CD4-positive, alpha-beta memory T cell (primary cell): ENCODE measurements around the gene POFUT2. TPM values are rescaled to one million over a fixed set of nuclear protein-coding genes. Genes with fewer than 3 reads are reported as not detected.
A peak's percentile ranks its signal among the peaks of the same experiment; 100 is the strongest.

Source experiments
- CTCF ChIA-PET: fragments of 350-600 bp; sonication (Branson Sonifier 250); formaldehyde crosslinking; loops from one replicate; lab custom pipeline; 2021; ENCODE audit warnings: inconsistent platforms; ENCODE audit not compliant: partially characterized antibody; lab: Charles Lee
- POLR2A ChIA-PET: fragments of 350-600 bp; sonication (Branson Sonifier 250); formaldehyde crosslinking; loops from one replicate; lab custom pipeline; 2021; ENCODE audit not compliant: partially characterized antibody; lab: Charles Lee
- DNase-seq, 5 donors: peaks; one replicate each; pipeline versions ENCODE4 v3.0.0 to v3.0.0-alpha.2; 2020 to 2022; ENCODE audit warnings: mixed read lengths in 1 of 5
- H3K27ac ChIP-seq: one replicate; pipeline ENCODE4 v1.7.0; 2013; ENCODE audit warnings: low read depth, low read length
- H3K27me3 ChIP-seq: 2 replicates; pipeline ENCODE4 v1.7.0; 2013; ENCODE audit warnings: mild to moderate bottlenecking, low read length, moderate library complexity; ENCODE audit not compliant: insufficient read depth
- H3K36me3 ChIP-seq: 2 replicates; pipeline ENCODE4 v1.7.0; 2013; ENCODE audit warnings: mild to moderate bottlenecking, low read length, moderate library complexity; ENCODE audit not compliant: insufficient read depth
- H3K4me1 ChIP-seq: 2 replicates; pipeline ENCODE4 v1.7.0; 2013; ENCODE audit warnings: mild to moderate bottlenecking, low read length, moderate library complexity; ENCODE audit not compliant: insufficient read depth
- H3K4me3 ChIP-seq, 2 donors: one replicate each; pipeline ENCODE4 v1.7.0; 2013; ENCODE audit warnings: low read length in 2 of 2, mild to moderate bottlenecking in 1 of 2
- H3K9me3 ChIP-seq, 2 donors: one replicate each; pipeline ENCODE4 v1.7.0; 2013; ENCODE audit warnings: low read length in 2 of 2, control low read depth in 1 of 2; ENCODE audit not compliant: control insufficient read depth in 1 of 2
- H3K27ac Mint-ChIP-seq, 7 donors: one replicate each; pipeline ENCODE4 v1.8.0; 2020 to 2021; ENCODE audit warnings: mixed read lengths in 7 of 7, mild to moderate bottlenecking in 6 of 7, inconsistent platforms in 3 of 7, moderate library complexity in 3 of 7
- H3K27me3 Mint-ChIP-seq, 2 donors: one replicate each; pipeline ENCODE4 v1.8.0; 2020 to 2021; ENCODE audit warnings: mixed read lengths in 2 of 2
- H3K36me3 Mint-ChIP-seq, 2 donors: one replicate each; pipeline ENCODE4 v1.8.0; 2020 to 2021; ENCODE audit warnings: mixed read lengths in 2 of 2, inconsistent platforms in 1 of 2, mild to moderate bottlenecking in 1 of 2
- H3K4me1 Mint-ChIP-seq, 4 donors: one replicate each; pipeline ENCODE4 v1.8.0; 2020 to 2021; ENCODE audit warnings: mixed read lengths in 4 of 4, mild to moderate bottlenecking in 1 of 4
- H3K4me3 Mint-ChIP-seq, 8 donors: one replicate each; pipeline ENCODE4 v1.8.0; 2020 to 2021; ENCODE audit warnings: mixed read lengths in 8 of 8, mild to moderate bottlenecking in 7 of 8, moderate library complexity in 6 of 8, inconsistent platforms in 3 of 8
- H3K9me3 Mint-ChIP-seq, 8 donors: one replicate each; pipeline ENCODE4 v1.8.0; 2020 to 2021; ENCODE audit warnings: mixed read lengths in 8 of 8, mild to moderate bottlenecking in 5 of 8, inconsistent platforms in 3 of 8, moderate library complexity in 1 of 8
- intact Hi-C: fragments of 100-400 bp; cut with micrococcal nuclease; formaldehyde crosslinking; loops from one replicate; pipeline ENCODE4 v1.15.1; 2023
- polyA plus RNA-seq, 2 donors: library from polyadenylated mRNA; unstranded; fragments of 300-500 nt; fragmentation: Illumina TruSeq; gene quantifications; one replicate each; pipeline ENCODE4 v1.2.3, GENCODE V29; 2021
- total RNA-seq, 2 experiments: library from RNA; stranded (reverse); gene quantifications; one replicate each; pipeline ENCODE4 v1.2.3, GENCODE V29; 2021

Gene POFUT2
- total and polyA plus RNA-seq, 4 experiments from 2014 or later = 2.8 to 40.8 (median 22.9) TPM

DNA sequence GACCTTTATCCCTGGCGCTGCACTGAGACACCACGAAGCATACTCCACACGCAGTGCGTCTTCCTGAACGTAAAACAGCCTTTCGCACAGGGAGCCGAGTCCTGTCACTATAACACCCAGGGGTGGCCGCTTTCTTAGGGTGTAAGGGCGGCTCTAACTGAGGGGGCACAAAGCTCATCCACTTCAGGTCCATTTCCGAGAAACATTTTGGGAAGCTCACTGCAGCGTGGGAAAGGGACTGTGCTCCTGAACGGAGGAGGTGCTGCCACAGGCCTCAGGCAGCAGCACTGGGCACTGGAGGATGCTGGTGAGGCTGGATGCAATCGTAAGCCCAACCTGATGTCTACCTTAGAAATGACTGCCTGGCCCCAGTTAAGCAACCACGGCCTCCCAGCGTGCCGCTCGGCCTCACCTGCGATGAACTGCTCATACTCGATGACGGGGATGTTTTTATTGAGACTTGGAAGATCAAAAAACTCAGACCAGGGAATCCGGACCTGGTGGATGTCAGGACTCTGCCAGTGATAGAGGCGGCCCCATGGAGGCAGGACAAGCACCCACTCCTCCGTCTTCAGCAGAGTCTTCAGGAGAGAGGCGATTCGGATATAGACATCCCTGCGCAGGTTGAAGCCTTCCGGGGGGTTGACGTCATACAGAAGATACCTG lies 2.3 kb downstream of the POFUT2 start:
- H3K27me3 ChIP-seq = no peaks in the 10 kb centered on the region
- peak overlapping the region; percentile 30 to 74 (median 60) for H3K27ac Mint-ChIP-seq
- POLR2A ChIA-PET = no interaction called here
- H3K27ac ChIP-seq = no peak overlapping the region
- H3K27me3 Mint-ChIP-seq = no peaks in the 10 kb centered on the region
- H3K4me1 ChIP-seq = peaks cover 7% of the 10 kb centered on the region
- peaks cover 45% of the 10 kb centered on the region for H3K36me3 ChIP-seq
- no peaks in the 10 kb centered on the region for H3K9me3 ChIP-seq
- H3K36me3 Mint-ChIP-seq = peaks cover 20 to 39% of the 10 kb centered on the region in 2 donors
- DNase-seq = no peak
- peak overlapping the region; percentile 20 to 75 (median 60) for H3K4me3 Mint-ChIP-seq
- intact Hi-C loops = loop anchor here (5.0 kb wide), 3 partner anchors 133 to 307 kb away; no protein-coding TSS in a partner anchor
- no peak overlapping the region for H3K4me3 ChIP-seq
- H3K9me3 Mint-ChIP-seq = peaks cover 0 to 2% (median 0%) of the 10 kb centered on the region in 8 donors
- CTCF ChIA-PET = interaction anchor here (1.3 kb wide), 1 partner anchor 133 kb away, joined by 3 read pairs; no protein-coding TSS in a partner anchor
- peaks cover 9 to 32% (median 20%) of the 10 kb centered on the region in 4 donors for H3K4me1 Mint-ChIP-seq

DNA sequence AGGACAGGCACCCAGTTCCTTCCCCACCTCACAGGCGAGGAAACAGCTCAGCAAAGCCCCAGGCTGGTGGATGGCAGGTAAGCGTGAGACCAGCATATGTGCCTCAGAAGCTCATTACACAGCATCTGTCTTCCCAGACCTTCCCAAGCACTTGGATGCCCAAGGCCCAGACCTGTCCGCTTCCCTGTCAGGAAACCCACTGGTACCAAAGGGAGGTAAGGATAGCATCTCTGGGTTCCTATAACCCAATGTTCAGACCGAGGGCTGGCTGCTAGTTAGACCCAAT lies 3.3 kb downstream of the POFUT2 start:
- Mint-ChIP-seq H3K27me3 (no peaks in the 10 kb centered on the region), H3K4me3 (no peak overlapping the region), H3K4me1 (peaks cover 8 to 30% (median 18%) of the 10 kb centered on the region in 4 donors), H3K27ac (peak overlapping the region in 1 of 7 donors; percentile 13), H3K36me3 (peaks cover 30 to 48% of the 10 kb centered on the region in 2 donors), H3K9me3 (peaks cover 0 to 2% (median 0%) of the 10 kb centered on the region in 8 donors)
- no peak for DNase-seq
- H3K4me3 ChIP-seq = no peak overlapping the region
- no peak overlapping the region for H3K27ac ChIP-seq
- H3K9me3 ChIP-seq = no peaks in the 10 kb centered on the region
- intact Hi-C loops = no loop called here
- CTCF ChIA-PET = interaction anchor here (1.3 kb wide), 1 partner anchor 132 kb away, joined by 3 read pairs; no protein-coding TSS in a partner anchor
- H3K27me3 ChIP-seq = no peaks in the 10 kb centered on the region
- H3K4me1 ChIP-seq = peaks cover 7% of the 10 kb centered on the region
- POLR2A ChIA-PET = no interaction called here
- H3K36me3 ChIP-seq = peaks cover 50% of the 10 kb centered on the region

DNA sequence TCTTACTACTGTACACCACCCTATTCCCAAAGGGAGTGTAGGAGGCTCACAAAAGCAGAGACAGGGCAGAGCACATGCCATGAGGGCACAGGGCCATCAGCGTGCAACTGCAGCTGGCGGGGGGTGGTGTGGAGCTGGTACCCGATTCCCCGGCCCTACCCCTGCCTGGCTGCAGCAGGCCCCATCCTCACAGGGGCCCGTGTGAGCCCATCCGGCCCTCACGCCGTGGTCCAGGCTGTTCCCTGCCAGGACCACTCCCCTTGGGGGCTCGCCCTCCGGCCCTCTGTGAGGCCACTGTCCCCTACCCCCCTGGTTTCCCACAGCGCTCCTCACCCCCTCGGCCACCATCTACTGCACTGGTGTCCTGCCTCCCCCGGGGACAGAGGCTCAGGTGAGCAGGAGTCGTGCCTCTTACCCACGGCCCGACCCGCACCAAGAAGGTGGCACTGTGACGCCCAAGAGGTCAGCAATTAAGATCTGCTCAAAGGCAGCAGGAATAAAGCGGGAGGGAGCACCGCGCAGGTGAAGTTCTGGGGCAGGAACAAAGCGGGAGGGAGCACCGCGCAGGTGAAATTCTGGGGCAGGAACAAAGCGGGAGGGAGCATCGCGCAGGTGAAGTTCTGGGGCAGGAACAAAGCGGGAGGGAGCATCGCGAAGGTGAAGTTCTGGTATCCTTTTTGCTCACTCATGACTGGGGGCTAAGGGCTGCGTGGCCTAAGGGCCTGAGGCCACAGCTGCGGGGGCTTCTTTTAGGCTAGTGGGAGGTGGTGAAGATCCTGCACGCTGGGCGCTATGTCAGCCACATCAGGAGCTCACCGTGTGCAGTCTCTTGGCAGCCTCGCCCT lies 3.9 kb downstream of the POFUT2 start:
- Mint-ChIP-seq H3K27me3 (no peaks in the 10 kb centered on the region), H3K4me1 (peaks cover 5 to 25% (median 15%) of the 10 kb centered on the region in 4 donors), H3K9me3 (peaks cover 0 to 2% (median 0%) of the 10 kb centered on the region in 8 donors), H3K27ac (no peak overlapping the region), H3K36me3 (peaks cover 34 to 50% of the 10 kb centered on the region in 2 donors), H3K4me3 (peak overlapping the region in 3 of 8 donors; percentile 12 to 29 (median 20))
- ChIA-PET POLR2A (no interaction called here), CTCF (interaction anchor here (1.3 kb wide), 1 partner anchor 131 kb away, joined by 3 read pairs; no protein-coding TSS in a partner anchor)
- H3K27me3 ChIP-seq = no peaks in the 10 kb centered on the region
- intact Hi-C loops = no loop called here
- no peaks in the 10 kb centered on the region for H3K9me3 ChIP-seq
- H3K27ac ChIP-seq = no peak overlapping the region
- peaks cover 51% of the 10 kb centered on the region for H3K36me3 ChIP-seq
- no peak for DNase-seq
- no peak overlapping the region for H3K4me3 ChIP-seq
- H3K4me1 ChIP-seq = peaks cover 7% of the 10 kb centered on the region

DNA sequence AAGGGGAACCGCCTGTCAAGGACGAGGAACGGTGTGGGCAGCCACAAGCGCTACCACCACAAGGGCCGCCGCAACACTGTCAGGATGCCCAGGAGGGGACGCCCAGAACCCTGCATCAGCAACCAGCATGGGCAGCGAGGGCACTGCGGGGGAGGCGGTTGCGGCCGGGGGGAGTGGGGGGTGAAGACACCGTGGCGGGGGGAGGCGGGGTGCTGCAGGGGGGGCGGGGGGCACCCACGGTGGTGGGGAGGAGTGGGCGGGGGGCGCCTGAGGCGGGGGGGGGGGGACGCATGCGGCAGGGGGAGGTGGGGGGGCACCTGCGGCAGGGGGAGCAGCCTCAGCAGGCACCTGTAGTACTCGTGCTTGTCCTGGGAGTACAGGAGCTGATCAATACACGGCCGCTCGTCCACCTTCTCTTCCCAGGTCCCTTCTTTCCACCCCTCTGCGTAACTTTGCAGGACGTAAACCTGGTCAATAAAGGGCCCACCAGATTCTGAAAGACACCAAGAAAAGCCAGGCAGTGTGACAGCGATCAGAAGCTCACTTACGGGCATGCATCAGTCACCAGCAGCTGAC lies 4.6 kb downstream of the POFUT2 start:
- ChIA-PET CTCF (no interaction called here), POLR2A (no interaction called here)
- Mint-ChIP-seq H3K9me3 (peaks cover 0 to 2% (median 0%) of the 10 kb centered on the region in 8 donors), H3K4me3 (peak overlapping the region in 1 of 8 donors; percentile 29), H3K27me3 (no peaks in the 10 kb centered on the region), H3K4me1 (peaks cover 5 to 23% (median 14%) of the 10 kb centered on the region in 4 donors), H3K36me3 (peaks cover 36 to 55% of the 10 kb centered on the region in 2 donors), H3K27ac (no peak overlapping the region)
- peaks cover 7% of the 10 kb centered on the region for H3K4me1 ChIP-seq
- H3K4me3 ChIP-seq = no peak overlapping the region
- intact Hi-C loops = no loop called here
- no peak for DNase-seq
- no peaks in the 10 kb centered on the region for H3K9me3 ChIP-seq
- H3K27me3 ChIP-seq = no peaks in the 10 kb centered on the region
- H3K36me3 ChIP-seq = peaks cover 58% of the 10 kb centered on the region
- H3K27ac ChIP-seq = no peak overlapping the region

DNA sequence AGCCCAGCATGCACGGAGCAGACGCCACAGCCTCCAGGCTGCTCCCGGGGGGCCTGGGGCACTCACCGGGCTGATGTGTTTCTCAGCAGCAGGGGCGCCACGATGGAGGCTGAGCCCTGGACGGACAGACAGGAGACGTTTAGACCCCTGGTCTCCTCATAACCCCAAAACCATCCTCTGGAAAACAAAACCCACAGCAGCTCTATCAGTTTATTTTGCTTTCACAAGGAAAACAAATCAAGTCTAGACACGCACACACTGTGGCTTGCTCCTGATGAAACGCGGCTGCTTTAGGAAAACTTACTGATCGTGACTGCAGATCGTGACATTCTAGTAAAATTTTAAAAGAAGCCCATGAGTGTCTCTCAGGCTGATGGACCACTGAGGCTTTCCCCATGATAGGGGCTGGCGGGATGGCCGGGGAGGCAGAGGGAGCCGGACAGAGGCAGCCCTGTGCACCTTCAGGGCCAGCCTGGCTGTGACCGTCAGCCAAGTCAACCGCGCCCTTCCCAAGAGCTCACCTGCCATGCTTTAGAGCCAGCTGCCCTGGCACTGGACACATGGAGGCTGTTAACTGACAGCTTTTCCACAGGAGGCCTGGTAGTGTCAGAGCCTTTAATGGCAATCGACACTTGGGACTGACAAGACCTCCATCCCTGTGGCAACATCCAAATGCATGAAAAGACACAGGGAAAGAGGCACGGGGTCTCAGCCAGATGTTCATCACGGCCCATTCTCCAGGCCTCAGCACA lies 5.2 kb downstream of the POFUT2 start:
- peaks cover 7% of the 10 kb centered on the region for H3K4me1 ChIP-seq
- Mint-ChIP-seq H3K9me3 (peaks cover 0 to 2% (median 0%) of the 10 kb centered on the region in 8 donors), H3K36me3 (peaks cover 43 to 59% of the 10 kb centered on the region in 2 donors), H3K4me1 (peaks cover 5 to 23% (median 10%) of the 10 kb centered on the region in 4 donors), H3K27me3 (no peaks in the 10 kb centered on the region), H3K4me3 (no peak overlapping the region), H3K27ac (no peak overlapping the region)
- H3K9me3 ChIP-seq = no peaks in the 10 kb centered on the region
- peaks cover 65% of the 10 kb centered on the region for H3K36me3 ChIP-seq
- no peaks in the 10 kb centered on the region for H3K27me3 ChIP-seq
- ChIA-PET CTCF (no interaction called here), POLR2A (no interaction called here)
- H3K4me3 ChIP-seq = no peak overlapping the region
- intact Hi-C loops = no loop called here
- no peak for DNase-seq
- no peak overlapping the region for H3K27ac ChIP-seq

DNA sequence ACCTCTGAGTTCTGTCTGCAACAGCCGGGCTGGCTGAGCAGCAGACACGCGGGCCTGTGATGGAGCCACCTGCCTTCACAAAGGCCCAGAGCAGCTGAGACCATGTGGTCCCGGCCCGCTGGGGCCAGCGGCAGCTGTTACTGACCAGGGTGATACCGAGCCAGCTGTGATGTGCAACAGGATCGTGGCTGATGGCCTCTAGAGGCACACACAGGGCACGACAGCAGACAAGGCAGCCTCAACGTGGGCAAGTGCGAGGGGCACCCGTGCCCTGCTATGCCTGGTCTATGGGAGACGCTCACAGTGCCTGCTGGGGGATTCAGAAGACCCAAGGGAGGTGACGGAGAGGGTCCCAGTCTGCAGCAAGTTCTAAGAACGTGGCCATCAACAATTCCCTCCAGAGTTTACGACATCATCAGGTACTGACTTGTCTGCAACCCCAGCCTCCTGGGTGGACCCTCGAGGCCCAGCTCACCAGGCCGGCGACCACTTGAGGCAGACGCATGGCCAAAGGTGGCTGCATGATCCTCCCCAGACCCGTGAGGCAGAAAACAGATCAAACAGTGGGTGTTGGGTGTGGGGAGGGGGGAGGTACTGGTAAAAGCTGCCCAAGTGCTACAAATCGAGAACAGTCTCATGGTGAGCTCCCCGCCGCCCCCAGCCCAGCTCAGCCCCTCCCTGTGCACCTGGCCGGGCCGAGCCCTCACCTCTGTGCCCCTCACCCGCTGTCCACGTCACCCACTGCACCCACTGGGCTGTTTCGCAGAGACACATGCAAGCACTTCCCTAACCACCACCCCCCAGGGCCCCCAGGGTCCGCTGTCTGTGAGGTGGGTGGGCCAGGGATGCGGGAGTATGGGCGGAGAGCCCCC lies 6.0 kb downstream of the POFUT2 start:
- POLR2A ChIA-PET = no interaction called here
- no peaks in the 10 kb centered on the region for H3K27me3 ChIP-seq
- no peak for DNase-seq
- H3K36me3 Mint-ChIP-seq = peaks cover 44 to 62% of the 10 kb centered on the region in 2 donors
- H3K4me1 ChIP-seq = peaks cover 4% of the 10 kb centered on the region
- CTCF ChIA-PET = no interaction called here
- H3K9me3 Mint-ChIP-seq = peaks cover 0 to 2% (median 0%) of the 10 kb centered on the region in 8 donors
- H3K4me1 Mint-ChIP-seq = peaks cover 5 to 22% (median 10%) of the 10 kb centered on the region in 4 donors
- peak overlapping the region in 1 of 7 donors; percentile 25 for H3K27ac Mint-ChIP-seq
- no peak overlapping the region for H3K4me3 ChIP-seq
- H3K9me3 ChIP-seq = no peaks in the 10 kb centered on the region
- no peaks in the 10 kb centered on the region for H3K27me3 Mint-ChIP-seq
- intact Hi-C loops = no loop called here
- H3K36me3 ChIP-seq = peaks cover 67% of the 10 kb centered on the region
- no peak overlapping the region for H3K27ac ChIP-seq
- no peak overlapping the region for H3K4me3 Mint-ChIP-seq
